Stimulated activated CD8-positive, alpha-beta memory T cell treated with anti-CD3 and anti-CD28 coated beads, Interleukin-12 subunit alpha, Interleukin-12 subunit beta, amount 100 ng/mL, for 1 hour (primary cell): ENCODE measurements around the gene PTBP1.
"Not testable (repeated sequence)": the region's sequence is repeated elsewhere in the genome, so short reads cannot be mapped to it uniquely, and the experiment has no call there.

Experiments used
- DNase-seq: peaks from one replicate; pipeline ENCODE4 v3.0.0-alpha.2; 2020; ENCODE audit warnings: low read depth

Gene PTBP1

GRCh38 chr19:829129-829758 lies 32.0 kb downstream of the PTBP1 start:
- no peak for DNase-seq

- no peak for DNase-seq
Measured at GRCh38 chr19:831407-832369, 34.4 kb downstream of the PTBP1 start.

DNA sequence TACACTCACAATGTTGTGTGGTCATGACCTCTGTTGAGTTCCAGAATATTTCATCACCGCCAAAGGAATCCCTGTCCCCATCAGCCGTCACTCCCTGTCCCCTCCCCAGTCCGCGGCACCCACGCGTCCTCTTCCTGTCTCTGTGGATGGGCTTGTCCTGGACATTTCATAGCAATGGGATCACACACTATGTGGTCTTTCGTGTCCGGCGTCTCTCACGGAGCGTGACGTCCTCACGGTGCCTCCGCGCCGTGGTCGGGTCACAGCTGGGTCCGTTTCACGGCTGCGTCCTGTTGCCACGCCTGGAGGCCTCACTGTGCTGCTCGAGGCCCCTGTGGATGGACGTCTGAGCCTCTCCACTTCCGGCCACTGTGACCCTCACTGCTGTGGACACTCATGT lies 37.0 kb downstream of the PTBP1 start:
- no peak for DNase-seq

- DNase-seq = no peak
Measured at GRCh38 chr19:835210-835810, 38.1 kb downstream of the PTBP1 start.

DNA sequence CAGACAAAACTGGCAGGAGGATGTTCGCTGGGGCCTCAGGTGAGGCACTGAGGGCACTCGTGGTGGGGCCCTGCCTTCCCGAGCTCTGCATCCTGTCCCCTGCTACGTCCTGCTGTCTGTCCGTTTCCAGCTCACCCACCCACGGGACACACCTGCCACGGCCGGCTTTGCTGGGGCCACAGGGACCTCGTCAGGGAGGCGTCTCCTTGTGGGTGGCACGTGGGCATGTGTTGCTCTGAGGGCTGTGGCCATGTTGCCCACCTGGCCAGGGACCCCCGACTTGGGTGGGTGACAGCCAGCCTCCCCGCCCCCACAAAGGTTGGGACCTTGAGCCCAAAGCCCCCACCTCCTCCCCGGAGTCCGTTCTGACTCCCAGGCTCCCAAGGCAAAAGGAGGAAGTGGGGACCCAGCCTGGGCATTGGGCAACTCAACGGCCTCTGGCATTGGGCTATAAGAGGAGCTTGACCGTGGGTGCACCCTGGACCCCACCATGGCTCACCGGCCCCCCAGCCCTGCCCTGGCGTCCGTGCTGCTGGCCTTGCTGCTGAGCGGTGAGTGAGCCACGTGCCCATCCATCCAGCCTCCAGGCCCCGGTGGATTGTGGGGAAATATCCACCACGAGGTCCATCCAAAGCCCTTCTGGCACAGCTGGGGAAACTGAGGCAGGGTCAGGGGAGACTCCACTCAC lies 43.4 kb downstream of the PTBP1 start, which contains the start of gene PRTN3:
TSS of gene PRTN3 (plus strand) at position 481 of the 688 bp plus-strand sequence. CDS start at position 491, 10 bp downstream.
- no peak for DNase-seq

DNA sequence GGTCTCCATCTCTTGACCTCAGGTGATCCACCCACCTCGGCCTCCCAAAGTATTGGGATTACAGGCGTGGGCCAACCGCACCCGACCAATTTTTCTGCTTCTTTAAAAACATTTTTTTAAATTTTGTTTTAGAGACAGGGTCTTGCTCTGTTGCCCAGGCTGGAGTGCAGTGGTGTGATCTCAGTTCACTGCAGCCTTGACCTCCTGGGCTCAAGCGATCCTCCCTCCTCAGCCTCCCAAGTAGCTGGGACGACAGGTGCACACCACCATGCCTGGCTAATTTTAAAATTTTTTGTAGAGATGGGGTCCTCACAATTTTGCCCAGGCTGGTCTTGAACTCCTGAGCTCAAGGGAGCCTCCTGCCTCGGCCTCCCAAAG lies 45.5 kb downstream of the PTBP1 start:
- not testable (repeated sequence) for DNase-seq

- DNase-seq = no peak
Measured at GRCh38 chr19:843180-843835, 46.1 kb downstream of the PTBP1 start.

- no peak for DNase-seq
Measured at GRCh38 chr19:843836-844545, 46.7 kb downstream of the PTBP1 start.

GRCh38 chr19:844546-844971 lies 47.3 kb downstream of the PTBP1 start:
- no peak for DNase-seq

- no peak for DNase-seq
Measured at GRCh38 chr19:845707-846521, 48.7 kb downstream of the PTBP1 start.

GRCh38 chr19:848386-848921 lies 51.2 kb downstream of the PTBP1 start:
- no peak for DNase-seq

GRCh38 chr19:849195-849594 lies 51.9 kb downstream of the PTBP1 start:
- DNase-seq = not testable (repeated sequence)

- DNase-seq = no peak
Measured at GRCh38 chr19:850221-850978, 53.1 kb downstream of the PTBP1 start.

DNA sequence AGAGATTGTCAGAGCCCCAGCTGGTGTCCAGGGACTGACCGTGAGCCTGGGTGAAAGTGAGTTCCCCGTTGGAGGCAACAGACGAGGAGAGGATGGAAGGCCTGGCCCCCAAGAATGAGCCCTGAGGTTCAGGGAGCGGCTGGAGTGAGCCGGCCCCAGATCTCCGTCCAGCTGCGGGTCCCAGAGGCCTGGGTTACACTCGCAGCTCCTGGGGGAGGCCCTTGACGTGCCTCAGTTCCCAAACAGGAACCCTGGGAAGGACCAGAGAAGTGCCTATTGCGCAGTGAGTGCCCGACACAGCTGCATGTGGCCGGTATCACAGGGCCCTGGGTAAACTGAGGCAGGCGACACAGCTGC lies 53.7 kb downstream of the PTBP1 start:
- no peak for DNase-seq

GRCh38 chr19:852136-853013 lies 55.1 kb downstream of the PTBP1 start, which contains the start of gene ELANE:
Gene ELANE, plus strand, starts transcription at chr19:852303. Its CDS starts 26 bp downstream, at chr19:852329.
- DNase-seq = no peak

DNA sequence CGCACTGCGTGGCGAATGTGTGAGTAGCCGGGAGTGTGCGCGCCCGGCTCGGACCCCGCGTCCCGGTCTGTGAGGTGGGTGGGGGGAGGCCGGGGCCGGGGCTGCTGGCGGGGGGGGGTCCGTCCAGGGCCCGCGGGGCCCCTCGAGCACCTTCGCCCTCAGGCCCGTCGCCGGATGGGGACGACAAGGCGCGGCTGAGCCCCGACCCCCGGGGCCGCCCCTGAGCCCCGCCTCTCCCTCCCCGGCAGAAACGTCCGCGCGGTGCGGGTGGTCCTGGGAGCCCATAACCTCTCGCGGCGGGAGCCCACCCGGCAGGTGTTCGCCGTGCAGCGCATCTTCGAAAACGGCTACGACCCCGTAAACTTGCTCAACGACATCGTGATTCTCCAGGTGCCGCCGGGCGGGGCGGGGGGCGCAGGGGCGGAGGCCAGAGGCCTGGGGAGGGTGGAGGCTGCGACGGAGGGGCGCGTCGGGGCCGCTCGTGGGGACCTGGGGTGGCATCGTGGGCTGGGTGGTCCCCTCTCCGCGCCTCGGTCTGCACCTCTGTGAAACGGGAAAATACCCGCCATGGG lies 55.8 kb downstream of the PTBP1 start:
- DNase-seq = no peak

DNA sequence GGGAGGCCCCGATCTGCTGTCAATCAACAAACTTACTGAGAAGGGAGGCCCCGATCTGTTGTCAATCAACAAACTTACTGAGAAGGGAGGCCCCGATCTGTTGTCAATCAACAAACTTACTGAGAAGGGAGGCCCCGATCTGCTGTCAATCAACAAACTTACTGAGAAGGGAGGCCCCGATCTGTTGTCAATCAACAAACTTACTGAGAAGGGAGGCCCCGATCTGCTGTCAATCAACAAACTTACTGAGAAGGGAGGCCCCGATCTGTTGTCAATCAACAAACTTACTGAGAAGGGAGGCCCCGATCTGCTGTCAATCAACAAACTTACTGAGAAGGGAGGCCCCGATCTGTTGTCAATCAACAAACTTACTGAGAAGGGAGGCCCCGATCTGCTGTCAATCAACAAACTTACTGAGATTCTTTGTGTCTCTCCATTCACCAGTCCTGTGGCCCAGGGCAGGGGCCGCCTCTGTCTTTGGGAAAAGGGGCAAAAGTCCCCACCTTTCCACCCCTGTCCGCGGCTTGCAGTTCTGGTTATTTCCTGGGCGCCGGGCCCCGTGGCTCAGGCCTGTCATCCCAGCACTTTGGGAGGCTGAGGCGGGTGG lies 56.5 kb downstream of the PTBP1 start:
- not testable (repeated sequence) for DNase-seq
